Stimulated activated CD8-positive, alpha-beta memory T cell treated with anti-CD3 and anti-CD28 coated beads, Interleukin-7, amount 100 ng/mL, for 48 hours (primary cell): ENCODE data around the gene COL6A6.

Source experiments
- DNase-seq, 2 donors: peaks; one replicate each; pipeline ENCODE4 v3.0.0-alpha.2; 2020; ENCODE audit warnings: low read depth in 1 of 2; ENCODE audit errors: extremely low read depth in 1 of 2

The COL6A6 gene

GRCh38 chr3:130516645-130517512, at the start of gene COL6A6:
TSS of gene COL6A6 (plus strand) at chr3:130517177. CDS start at chr3:130560365, 43,188 bp downstream.
- DNase-seq = no peak

GRCh38 chr3:130468311-130468710, 48.7 kb upstream of the COL6A6 start:
- DNase-seq = no peak

GRCh38 chr3:130470126-130470525, 46.9 kb upstream of the COL6A6 start:
- no peak for DNase-seq

DNA sequence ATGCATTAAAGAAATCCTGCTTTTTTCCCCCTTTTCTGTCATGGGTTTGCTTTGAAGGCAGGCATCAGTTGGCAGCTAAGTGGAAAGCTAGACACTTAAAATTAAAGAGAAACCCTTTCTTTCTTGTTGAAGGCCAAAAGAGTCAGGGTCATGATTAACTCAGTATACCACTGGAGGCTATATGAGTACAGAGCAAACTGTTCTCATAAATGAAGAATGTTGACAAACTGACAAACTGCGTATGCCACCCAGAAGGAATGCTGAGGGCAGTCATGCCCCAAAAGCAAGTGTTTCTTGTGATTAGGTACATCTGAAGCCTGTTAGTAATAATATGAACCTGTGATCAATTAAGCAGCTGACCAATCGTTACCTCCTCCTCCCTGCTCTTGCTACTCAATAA, 43.6 kb upstream of the COL6A6 start:
- no peak for DNase-seq

DNA sequence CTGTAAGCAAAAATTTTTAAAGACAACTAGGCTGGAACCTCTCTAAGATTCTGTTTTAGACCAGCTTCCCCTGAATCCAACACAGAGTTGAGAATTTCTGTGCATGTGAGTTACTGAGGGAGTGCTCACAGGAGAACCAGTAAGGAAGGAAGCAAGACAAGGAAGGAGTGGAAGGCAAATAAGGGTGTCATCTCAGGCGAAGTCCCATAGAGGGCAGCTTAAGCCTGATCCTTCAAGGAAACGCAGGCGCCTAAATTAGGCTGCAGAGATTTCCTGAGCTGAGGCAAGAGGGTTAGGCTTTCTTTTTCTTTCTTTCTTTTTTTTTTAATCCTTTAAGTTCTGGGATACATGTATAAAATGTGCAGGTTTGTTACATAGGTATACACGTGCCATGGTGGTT, 36.2 kb upstream of the COL6A6 start:
- no peak for DNase-seq

DNA sequence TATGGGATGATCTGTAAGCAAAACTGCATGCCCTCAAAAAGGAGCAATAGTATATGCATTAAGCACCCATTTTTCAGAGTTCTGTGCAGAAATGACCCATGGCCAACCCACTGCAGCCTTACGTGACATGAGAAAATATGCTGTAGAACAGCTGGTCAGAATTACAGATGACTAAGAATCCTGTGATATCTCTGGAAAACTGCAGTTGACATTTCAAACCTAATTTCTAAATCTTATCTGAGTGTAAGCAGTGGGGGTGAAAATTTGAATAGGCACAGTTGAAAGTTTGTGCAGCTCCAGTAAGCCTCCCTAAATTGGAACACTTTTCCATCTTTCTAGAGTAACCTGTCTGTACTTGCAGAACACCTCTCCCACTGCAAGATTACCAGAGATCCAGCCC, 28.7 kb upstream of the COL6A6 start:
- no peak for DNase-seq

DNA sequence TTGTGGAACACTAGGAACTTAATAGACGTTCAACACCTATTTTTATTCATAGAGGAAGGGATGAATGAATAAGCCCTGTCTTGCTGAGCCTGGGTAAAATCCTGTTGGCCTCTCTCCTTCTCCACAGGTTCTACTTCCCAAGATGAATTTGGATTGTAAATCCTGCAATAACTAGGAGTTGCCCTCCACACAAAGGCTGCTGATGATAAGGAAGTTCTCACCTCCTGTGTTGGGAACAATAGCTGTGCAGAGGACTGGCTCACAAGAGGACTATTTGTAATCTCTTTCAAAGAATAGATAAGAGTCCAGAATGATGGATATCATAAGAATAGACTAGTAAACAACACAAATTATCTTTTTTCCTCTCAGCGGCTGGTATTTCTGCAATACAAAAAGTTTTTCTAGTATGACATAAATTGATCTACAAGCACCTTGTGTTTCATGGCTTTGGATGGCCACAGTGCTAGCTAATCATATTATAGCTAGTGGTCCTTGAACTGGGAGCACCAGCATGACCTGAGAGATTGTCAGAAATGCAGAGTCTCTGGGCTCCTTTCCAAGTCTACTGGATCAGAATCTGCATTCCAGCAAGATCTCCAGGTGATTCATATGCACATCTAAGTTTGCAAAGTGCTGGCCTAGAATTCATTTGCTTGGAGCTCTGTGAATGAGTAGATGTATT, 28.1 kb upstream of the COL6A6 start:
- no peak for DNase-seq

- DNase-seq = no peak
Measured at GRCh38 chr3:130490241-130490640, 26.7 kb upstream of the COL6A6 start.

- DNase-seq = no peak
Measured at GRCh38 chr3:130491431-130491830, 25.5 kb upstream of the COL6A6 start.

- no peak for DNase-seq
Measured at GRCh38 chr3:130504701-130505100, 12.3 kb upstream of the COL6A6 start.

GRCh38 chr3:130506031-130506430, 10.9 kb upstream of the COL6A6 start:
- DNase-seq = no peak

GRCh38 chr3:130507746-130508145, 9.2 kb upstream of the COL6A6 start:
- no peak for DNase-seq

DNA sequence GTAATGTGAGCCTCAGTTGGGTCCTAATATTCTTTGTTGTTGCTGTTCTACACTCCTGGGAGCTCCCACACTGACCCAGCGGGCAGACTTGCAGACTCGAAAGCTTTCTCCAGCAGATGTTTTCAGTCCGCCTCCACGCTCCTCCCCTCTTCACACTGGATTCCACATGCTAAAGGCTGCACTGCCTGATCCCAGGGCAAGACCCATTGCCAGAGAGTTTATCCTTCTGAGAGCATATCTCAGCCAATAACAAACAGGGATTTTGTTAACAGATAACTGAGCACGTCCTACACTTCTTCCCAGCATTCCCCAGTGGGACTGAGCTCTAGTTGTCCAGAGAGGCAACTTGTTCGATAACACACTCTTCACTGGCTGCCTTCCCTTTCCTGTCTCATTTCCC, 8.0 kb upstream of the COL6A6 start:
- no peak for DNase-seq

GRCh38 chr3:130514681-130515080, 2.3 kb upstream of the COL6A6 start:
- no peak for DNase-seq

DNA sequence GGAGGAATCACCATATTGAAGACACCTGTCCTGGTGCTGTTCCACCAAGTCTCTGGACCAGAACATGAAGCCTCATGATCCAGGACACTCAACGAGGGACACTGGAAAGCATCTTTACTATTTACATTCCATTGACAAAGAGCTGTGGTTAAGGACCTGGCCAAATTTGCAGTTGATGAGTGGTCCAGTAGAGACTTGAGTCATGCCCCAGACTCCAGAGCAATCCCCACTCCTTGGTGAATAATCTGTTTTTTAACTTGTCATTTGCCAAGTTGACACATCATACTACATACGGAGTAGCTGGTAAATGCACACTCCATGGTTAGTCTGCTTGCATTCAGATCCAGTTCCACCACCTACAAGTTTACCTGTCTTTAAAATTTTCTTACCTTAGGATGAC, 1.2 kb upstream of the COL6A6 start:
- DNase-seq = no peak

- no peak for DNase-seq
Measured at GRCh38 chr3:130517602-130518001, 625 bp downstream of the COL6A6 start.

- DNase-seq = no peak
Measured at GRCh38 chr3:130519754-130520153, 2.8 kb downstream of the COL6A6 start.

- no peak for DNase-seq
Measured at GRCh38 chr3:130522399-130522798, 5.4 kb downstream of the COL6A6 start.

DNA sequence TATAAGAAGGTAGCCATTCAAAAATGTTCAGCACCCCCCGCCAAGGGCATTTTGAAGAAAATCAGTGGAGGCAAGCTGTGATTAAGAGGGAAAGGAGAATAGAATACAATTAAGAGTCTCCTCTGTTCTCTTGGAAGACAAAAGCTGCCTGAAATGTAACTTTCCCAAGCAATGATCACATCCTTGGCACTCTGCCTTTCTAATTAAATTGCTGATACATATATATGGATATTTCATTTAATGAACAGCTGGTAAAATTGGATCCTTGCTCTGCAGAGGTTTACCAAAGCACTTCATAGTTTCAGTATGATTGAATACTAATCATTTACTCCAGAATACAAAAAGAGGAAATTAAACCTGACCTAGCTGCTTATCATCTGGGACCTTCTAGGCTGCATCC, 10.4 kb downstream of the COL6A6 start:
- no peak for DNase-seq

DNA sequence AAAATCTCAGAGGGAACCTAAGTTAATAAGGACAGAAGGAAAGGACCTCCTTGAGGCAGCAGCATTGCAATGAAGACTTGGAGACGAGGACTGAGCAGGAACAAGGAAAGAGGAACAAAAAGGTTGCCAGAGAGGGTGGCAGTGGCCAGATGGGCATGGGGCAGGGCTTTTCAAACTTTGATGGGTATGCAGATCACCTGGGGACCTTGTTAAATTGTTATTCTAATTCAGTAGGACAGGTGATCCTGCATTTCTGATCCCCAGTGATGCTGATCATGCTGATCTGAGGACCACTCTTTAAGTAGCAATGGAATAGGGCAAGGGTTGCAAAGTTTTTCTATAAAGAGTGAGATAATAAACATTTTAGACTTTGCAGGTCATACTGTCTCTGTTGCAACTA, 11.1 kb downstream of the COL6A6 start:
- no peak for DNase-seq

GRCh38 chr3:130529486-130530215, 12.7 kb downstream of the COL6A6 start:
- DNase-seq = no peak

- no peak for DNase-seq
Measured at GRCh38 chr3:130533247-130533646, 16.3 kb downstream of the COL6A6 start.
